Heart left ventricle (tissue), 13 donors: ENCODE results near the gene CDAN1.

Experiments used
- POLR2A ChIP-seq, 2 donors: fragments of 450-650 bp; IDR thresholded peaks; one replicate each; pipeline ENCODE4 v1.6.1; 2017; ENCODE audit warnings: antibody characterized with exemption in 2 of 2, mild to moderate bottlenecking in 2 of 2, moderate library complexity in 2 of 2
- TF ChIP-seq, protein P1 (sequence below), 12 donors: fragments of 200-600 bp; sonication (generic) in 4 of 12; IDR thresholded peaks; one replicate each; pipeline versions ENCODE4 v1.5.0 to v1.8.0; 2018 to 2022; ENCODE audit warnings: antibody characterized with exemption in 12 of 12, mild to moderate bottlenecking in 5 of 12
- donor health status: ischemic (EF 13 %, LVEDD 7.1; RV severe dilation, severe dysfunction).
- donor health status: DM: no; HTN: yes; CAD: no.
- donor health status: DM: no; HTN: no; CAD: no.
- donor health status: ischemic (EF 25% LVEDD 6.9; RV normal size, moderate dysfunction).
- donor health status: ischemic (EF 25% LVEDD 5.7; RV mildly dilated, moderate dysfunction).
- donor health status: ischemic (EF 35%, LVEDD 5.7; RV mildly dilated, moderate dysfunction).
- donor health status: nonischemic (EF 11% LVEDD 7.7; RV severe dilation, severe dysfunction).
- donor health status: DM: yes; HTN: yes; CAD: no.
- donor health status: PGD.
- donor health status: ischemic (EF 29% LVEDD 5.4; RV normal size, mild dysfunction).
- donor health status: nonischemic (EF 23%, LVEDD 6.1; RV moderate dilation, normal function).

DNA sequence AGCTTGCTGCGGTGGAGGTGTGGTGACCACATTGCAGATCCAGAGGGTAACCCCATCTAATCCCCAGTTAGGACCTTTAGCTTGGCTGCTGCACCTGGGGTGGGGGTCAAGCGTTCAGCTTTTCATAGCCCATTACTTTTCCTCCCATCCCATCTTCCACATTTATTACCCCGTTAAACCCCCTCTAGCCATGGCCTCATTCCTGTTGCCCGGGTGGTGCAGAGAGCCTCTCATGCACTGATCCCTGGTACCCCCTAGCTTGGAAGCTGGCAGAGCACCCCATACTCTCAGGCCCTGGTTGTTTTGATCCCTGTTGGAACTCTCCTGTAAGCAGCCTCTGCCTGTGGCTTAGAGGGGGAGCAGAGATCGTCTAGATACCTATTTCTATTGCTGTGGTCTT, 20.8 kb downstream of the CDAN1 start:
- TF ChIP-seq, protein P1, sequence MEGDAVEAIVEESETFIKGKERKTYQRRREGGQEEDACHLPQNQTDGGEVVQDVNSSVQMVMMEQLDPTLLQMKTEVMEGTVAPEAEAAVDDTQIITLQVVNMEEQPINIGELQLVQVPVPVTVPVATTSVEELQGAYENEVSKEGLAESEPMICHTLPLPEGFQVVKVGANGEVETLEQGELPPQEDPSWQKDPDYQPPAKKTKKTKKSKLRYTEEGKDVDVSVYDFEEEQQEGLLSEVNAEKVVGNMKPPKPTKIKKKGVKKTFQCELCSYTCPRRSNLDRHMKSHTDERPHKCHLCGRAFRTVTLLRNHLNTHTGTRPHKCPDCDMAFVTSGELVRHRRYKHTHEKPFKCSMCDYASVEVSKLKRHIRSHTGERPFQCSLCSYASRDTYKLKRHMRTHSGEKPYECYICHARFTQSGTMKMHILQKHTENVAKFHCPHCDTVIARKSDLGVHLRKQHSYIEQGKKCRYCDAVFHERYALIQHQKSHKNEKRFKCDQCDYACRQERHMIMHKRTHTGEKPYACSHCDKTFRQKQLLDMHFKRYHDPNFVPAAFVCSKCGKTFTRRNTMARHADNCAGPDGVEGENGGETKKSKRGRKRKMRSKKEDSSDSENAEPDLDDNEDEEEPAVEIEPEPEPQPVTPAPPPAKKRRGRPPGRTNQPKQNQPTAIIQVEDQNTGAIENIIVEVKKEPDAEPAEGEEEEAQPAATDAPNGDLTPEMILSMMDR (IDR thresholded peaks at IDR 0.05) = no peak
- TF ChIP-seq POLR2A (IDR thresholded peaks at IDR 0.05) = no peak
